Thyroid gland (tissue), 4 donors: ENCODE data around the gene MAGEH1.
"Not testable (repeated sequence)": the region's sequence is repeated elsewhere in the genome, so short reads cannot be mapped to it uniquely, and the experiment has no call there.

Experiments used
- CTCF ChIP-seq, 6 experiments: fragments of 200-600 bp in 3 of 6; fragments of 450-650 bp in 3 of 6; sonication (generic) in 3 of 6; IDR thresholded peaks; one replicate each; pipeline ENCODE4 v1.5.1; 2016 to 2019; ENCODE audit warnings: antibody characterized with exemption in 6 of 6, mild to moderate bottlenecking in 2 of 6, inconsistent platforms in 1 of 6, moderate library complexity in 1 of 6
- POLR2A ChIP-seq, 2 donors: fragments of 450-650 bp; IDR thresholded peaks; one replicate each; pipeline ENCODE4 v1.6.1; 2017; ENCODE audit warnings: antibody characterized with exemption in 2 of 2, mild to moderate bottlenecking in 2 of 2, moderate library complexity in 1 of 2

DNA sequence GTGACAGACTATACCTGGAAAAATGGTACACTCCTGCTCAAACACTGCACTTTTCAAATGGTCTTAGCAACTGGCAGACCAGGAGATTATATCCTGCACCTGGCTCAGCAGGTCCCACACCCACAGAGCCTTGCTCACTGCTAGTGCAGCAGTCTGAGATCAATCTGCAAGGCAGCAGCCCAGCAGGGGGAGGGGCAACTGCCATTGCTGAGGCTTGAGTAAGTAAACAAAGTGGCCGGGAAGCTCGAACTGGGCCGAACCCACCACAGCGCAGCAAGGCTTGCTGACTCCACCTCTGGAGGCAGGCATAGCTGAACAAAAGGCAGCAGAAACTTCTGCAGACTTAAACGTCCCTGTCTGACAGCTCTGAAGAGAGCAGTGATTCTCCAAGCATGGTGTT lies 8.5 kb upstream of the MAGEH1 start:
- TF ChIP-seq CTCF, POLR2A (IDR thresholded peaks at IDR 0.05): not testable (repeated sequence)
